Right lobe of liver (tissue), 6 donors: ENCODE data around the gene SERPINB10. TPM values are rescaled to one million over a fixed set of nuclear protein-coding genes. Genes with fewer than 3 reads are reported as not detected.
"Not testable (repeated sequence)": the region's sequence is repeated elsewhere in the genome, so short reads cannot be mapped to it uniquely, and the experiment has no call there.

Source experiments
- ATAC-seq, 4 donors: fragments of 200-7000 bp; cut with Tn5 transposase; one replicate each; pipeline ENCODE4 v1.9.1; 2020; ENCODE audit warnings: mild to moderate bottlenecking in 4 of 4, moderate library complexity in 4 of 4
- DNase-seq, 3 donors: peaks; one replicate each; pipeline ENCODE4 v3.0.0-alpha.2; 2020
- H3K27ac ChIP-seq, 3 donors: fragments of 200-600 bp; one replicate each; pipeline ENCODE4 v1.8.0; 2022
- H3K27me3 ChIP-seq, 2 donors: fragments of 200-600 bp; one replicate each; pipeline ENCODE4 v1.8.0; 2022
- H3K36me3 ChIP-seq, 4 donors: fragments of 200-600 bp; sonication (generic) in 1 of 4; one replicate each; pipeline versions ENCODE4 v1.5.1 to v1.8.0; 2017 to 2022; ENCODE audit warnings: control low read depth in 1 of 4
- H3K4me1 ChIP-seq, 4 donors: fragments of 200-600 bp; sonication (generic) in 1 of 4; one replicate each; pipeline versions ENCODE4 v1.5.1 to v1.8.0; 2017 to 2022; ENCODE audit warnings: control low read depth in 1 of 4
- H3K4me3 ChIP-seq, 3 donors: fragments of 200-600 bp; one replicate each; pipeline ENCODE4 v1.8.0; 2022
- H3K9me3 ChIP-seq, 4 donors: fragments of 200-600 bp; sonication (generic) in 1 of 4; one replicate each; pipeline versions ENCODE4 v1.5.1 to v1.8.0; 2017 to 2022; ENCODE audit warnings: control low read depth in 1 of 4
- CTCF ChIP-seq, 4 donors: fragments of 200-600 bp in 3 of 4; fragments of 450-650 bp in 1 of 4; IDR thresholded peaks; one replicate each; pipeline versions ENCODE4 v1.5.1 to v1.8.0; 2016 to 2022; ENCODE audit warnings: antibody characterized with exemption in 4 of 4, mild to moderate bottlenecking in 2 of 4
- POLR2A ChIP-seq: fragments of 450-650 bp; IDR thresholded peaks from one replicate; pipeline ENCODE4 v1.6.1; 2017; ENCODE audit warnings: antibody characterized with exemption, mild to moderate bottlenecking
- WGBS: methylation state at CpG from one replicate; pipeline ENCODE4 v1.1.6; 2018; ENCODE audit warnings: low coverage, low lambda C conversion rate; ENCODE audit not compliant: insufficient coverage; ENCODE audit errors: missing lambda C conversion rate; 5-methylcytosine and 5-hydroxymethylcytosine counted together
- intact Hi-C, 2 donors: fragments of 100-400 bp; cut with DNase I; formaldehyde crosslinking; loops; one replicate each; pipeline versions ENCODE4 v1.11.2 to v1.14.1; 2022
- total RNA-seq, 6 experiments: library from RNA; depleted of rRNA in 2 of 6; stranded (reverse); fragments of >200 nt in 2 of 6; fragmentation: NEBNext Ultra II Directional in 3 of 6; extraction: Animal tissue kit (Norgen Biotek cat#: 25700) in 3 of 6; gene quantifications; one replicate each; pipeline versions ENCODE4 v1.1.0 to v1.2.4, GENCODE V29; 2016 to 2023
- donor health status: DM: no; HTN: yes; CAD: no.
- donor health status: DM: no; HTN: no; CAD: no.
- donor health status: DM: no; HTN: no; CAD: no.
- donor health status: DM: no; HTN: yes; CAD: no.
- donor health status: DM: no; HTN: yes; CAD: no.

SERPINB10 gene
- total RNA-seq, 6 experiments from 2014 or later, result 0.24 TPM; not detected in 5

GRCh38 chr18:63940008-63940407 lies 32.2 kb downstream of the SERPINB10 start:
- no peak overlapping the region for H3K4me3 ChIP-seq
- WGBS, result 92% methylated on average over 8 of the region's 8 CpGs
- intact Hi-C loops, result no loop called here
- DNase-seq (no peak), ATAC-seq (no peak)
- H3K9me3 ChIP-seq, result no peaks in the 10 kb centered on the region
- no peaks in the 10 kb centered on the region for H3K27me3 ChIP-seq
- TF ChIP-seq CTCF (IDR thresholded peaks at IDR 0.05) (no peak), POLR2A (no peak)
- peaks cover 0 to 9% (median 0%) of the 10 kb centered on the region in 4 donors for H3K4me1 ChIP-seq
- H3K27ac ChIP-seq, result no peak overlapping the region
- H3K36me3 ChIP-seq, result no peaks in the 10 kb centered on the region

GRCh38 chr18:63940543-63941050 lies 32.8 kb downstream of the SERPINB10 start:
- H3K36me3 ChIP-seq, H3K4me1 ChIP-seq, H3K4me3 ChIP-seq, ATAC-seq, DNase-seq, H3K27me3 ChIP-seq, H3K9me3 ChIP-seq, H3K27ac ChIP-seq, intact Hi-C loops: not testable (repeated sequence)
- WGBS, result 67% methylated on average over 5 of the region's 17 CpGs

- intact Hi-C loops, result no loop called here
- Histone ChIP-seq H3K27me3 (no peaks in the 10 kb centered on the region), H3K36me3 (no peaks in the 10 kb centered on the region), H3K9me3 (no peaks in the 10 kb centered on the region), H3K27ac (no peak overlapping the region), H3K4me1 (peaks cover 0 to 8% (median 0%) of the 10 kb centered on the region in 4 donors), H3K4me3 (no peak overlapping the region)
- 82% methylated on average over 3 of the region's 3 CpGs for WGBS
- ATAC-seq (no peak), DNase-seq (no peak)
- TF ChIP-seq CTCF (IDR thresholded peaks at IDR 0.05) (no peak), POLR2A (no peak)
Observed at GRCh38 chr18:63947051-63947790, 39.5 kb downstream of the SERPINB10 start.

GRCh38 chr18:63949068-63949737 lies 41.4 kb downstream of the SERPINB10 start, which contains the start of gene HMSD:
Gene HMSD, plus strand, starts transcription at chr18:63949301. Its CDS starts 4,155 bp downstream, at chr18:63953456.
- intact Hi-C loops, result no loop called here
- ATAC-seq, result peak; percentile 99 to 100 (median 100)
- no peaks in the 10 kb centered on the region for H3K36me3 ChIP-seq
- H3K9me3 ChIP-seq, result no peaks in the 10 kb centered on the region
- H3K4me3 ChIP-seq, result peak within 1 kb of the TSS in 2 of 3 donors; percentile 29 to 44
- peak; percentile 63 to 77 (median 72) for DNase-seq
- peak; percentile 37 to 61 (median 46) for TF ChIP-seq CTCF (IDR thresholded peaks at IDR 0.05)
- TF ChIP-seq POLR2A, result no peak
- WGBS, result 18% methylated on average over 16 of the region's 35 CpGs
- peaks cover 0 to 8% (median 0%) of the 10 kb centered on the region in 4 donors for H3K4me1 ChIP-seq
- H3K27ac ChIP-seq, result no peak within 1 kb of the TSS
- H3K27me3 ChIP-seq, result no peaks in the 10 kb centered on the region

GRCh38 chr18:63951302-63951705 lies 43.5 kb downstream of the SERPINB10 start:
- no peaks in the 10 kb centered on the region for H3K9me3 ChIP-seq
- peaks cover 0 to 8% (median 0%) of the 10 kb centered on the region in 4 donors for H3K4me1 ChIP-seq
- no peak overlapping the region for H3K4me3 ChIP-seq
- TF ChIP-seq POLR2A (no peak), CTCF (IDR thresholded peaks at IDR 0.05) (no peak)
- intact Hi-C loops, result no loop called here
- H3K36me3 ChIP-seq, result no peaks in the 10 kb centered on the region
- H3K27ac ChIP-seq, result no peak overlapping the region
- DNase-seq (no peak), ATAC-seq (no peak)
- WGBS, result 68% methylated on average over 4 of the region's 4 CpGs
- no peaks in the 10 kb centered on the region for H3K27me3 ChIP-seq
